Esophagus muscularis mucosa (tissue), 3 donors: Measurements from ENCODE around the gene DMWD.

Experiments used
- POLR2A ChIP-seq: fragments of 450-650 bp; IDR thresholded peaks from one replicate; pipeline ENCODE4 v1.6.1; 2017; ENCODE audit warnings: antibody characterized with exemption, moderate library complexity, mild to moderate bottlenecking, low read depth
- POLR2AphosphoS5 ChIP-seq, 2 donors: sonication (generic); formaldehyde crosslinking; IDR thresholded peaks; one replicate each; pipeline ENCODE4 v1.6.1; 2017; ENCODE audit warnings: antibody characterized with exemption in 2 of 2
- TF ChIP-seq, protein P1 (sequence below), 3 experiments: fragments of 200-600 bp in 2 of 3; fragments of 450-650 bp in 1 of 3; sonication (generic) in 2 of 3; IDR thresholded peaks; one replicate each; pipeline ENCODE4 v1.5.1; 2017 to 2019; ENCODE audit warnings: antibody characterized with exemption in 3 of 3, mild to moderate bottlenecking in 2 of 3, moderate library complexity in 1 of 3

DNA sequence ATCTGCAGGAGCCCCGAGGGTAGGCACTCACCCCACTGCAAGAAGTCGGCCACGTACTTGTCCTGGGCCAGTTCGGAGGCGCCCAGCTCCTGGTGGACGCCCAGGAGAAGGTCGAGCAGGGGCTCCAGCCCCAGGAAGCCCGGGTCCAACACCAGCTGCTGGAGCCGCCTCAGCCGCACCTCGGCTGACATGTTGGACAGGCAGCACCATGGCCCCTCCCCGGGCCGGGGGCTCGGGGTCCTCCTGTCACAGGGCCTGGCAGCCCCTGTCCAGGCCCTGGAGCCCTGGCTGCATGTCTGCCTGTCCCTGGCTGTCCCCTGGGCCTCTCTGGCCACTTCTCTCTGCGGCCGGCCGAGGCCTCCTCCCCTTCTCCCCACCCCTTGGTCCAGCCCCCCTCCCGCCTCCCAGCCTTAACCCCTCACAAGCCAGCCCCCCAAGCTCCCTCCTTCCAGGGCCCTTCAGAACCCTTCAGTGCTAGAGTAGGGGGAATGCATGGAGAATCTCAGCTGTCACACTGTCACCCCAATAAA, 10.4 kb downstream of the DMWD start, which contains the start of gene DMPK:
- TF ChIP-seq POLR2A (no peak), POLR2AphosphoS5 (IDR thresholded peaks at IDR 0.05) (peak; percentile 44 to 65)
- TF ChIP-seq, protein P1, sequence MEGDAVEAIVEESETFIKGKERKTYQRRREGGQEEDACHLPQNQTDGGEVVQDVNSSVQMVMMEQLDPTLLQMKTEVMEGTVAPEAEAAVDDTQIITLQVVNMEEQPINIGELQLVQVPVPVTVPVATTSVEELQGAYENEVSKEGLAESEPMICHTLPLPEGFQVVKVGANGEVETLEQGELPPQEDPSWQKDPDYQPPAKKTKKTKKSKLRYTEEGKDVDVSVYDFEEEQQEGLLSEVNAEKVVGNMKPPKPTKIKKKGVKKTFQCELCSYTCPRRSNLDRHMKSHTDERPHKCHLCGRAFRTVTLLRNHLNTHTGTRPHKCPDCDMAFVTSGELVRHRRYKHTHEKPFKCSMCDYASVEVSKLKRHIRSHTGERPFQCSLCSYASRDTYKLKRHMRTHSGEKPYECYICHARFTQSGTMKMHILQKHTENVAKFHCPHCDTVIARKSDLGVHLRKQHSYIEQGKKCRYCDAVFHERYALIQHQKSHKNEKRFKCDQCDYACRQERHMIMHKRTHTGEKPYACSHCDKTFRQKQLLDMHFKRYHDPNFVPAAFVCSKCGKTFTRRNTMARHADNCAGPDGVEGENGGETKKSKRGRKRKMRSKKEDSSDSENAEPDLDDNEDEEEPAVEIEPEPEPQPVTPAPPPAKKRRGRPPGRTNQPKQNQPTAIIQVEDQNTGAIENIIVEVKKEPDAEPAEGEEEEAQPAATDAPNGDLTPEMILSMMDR (IDR thresholded peaks at IDR 0.05): no peak
